ENCODE results near the gene C12orf43.

C12orf43 gene

DNA sequence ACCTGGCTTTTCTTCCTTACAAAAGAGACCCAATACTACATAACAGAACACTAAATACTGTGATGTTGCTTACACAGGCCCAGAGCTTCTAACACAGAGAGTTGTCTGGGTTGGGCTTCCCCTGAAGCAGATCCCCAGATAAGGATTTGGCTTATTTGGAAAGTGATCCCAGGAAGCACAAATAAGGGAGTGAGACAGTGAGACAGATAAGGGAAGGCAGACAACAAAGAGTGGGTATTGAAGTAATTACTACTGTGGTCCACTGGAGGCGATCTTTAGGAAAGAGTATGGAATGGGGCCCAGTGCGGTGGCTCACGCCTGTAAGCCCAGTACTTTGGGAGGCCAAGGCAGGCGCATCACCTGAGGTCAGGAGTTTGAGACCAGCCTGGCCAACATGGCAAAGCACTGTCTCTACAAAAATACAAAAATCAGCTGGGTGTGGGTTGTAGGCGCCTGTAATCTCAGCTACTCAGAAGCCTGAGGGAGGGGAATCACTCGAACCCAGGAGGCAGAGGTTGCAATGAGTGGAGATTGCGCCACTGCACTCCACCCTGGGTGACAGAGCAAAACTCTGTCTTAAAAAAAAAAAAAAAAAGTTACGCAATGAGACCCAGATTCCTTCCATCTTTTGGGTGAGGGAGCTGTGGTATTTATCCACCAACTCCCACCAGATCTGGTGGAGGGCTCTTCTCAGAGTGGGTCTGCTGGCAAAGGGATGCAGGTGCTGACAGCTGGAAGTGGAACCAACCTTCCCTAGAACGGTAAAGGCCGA, 10.2 kb upstream of the C12orf43 start:
- no peak for DNase-seq

DNA sequence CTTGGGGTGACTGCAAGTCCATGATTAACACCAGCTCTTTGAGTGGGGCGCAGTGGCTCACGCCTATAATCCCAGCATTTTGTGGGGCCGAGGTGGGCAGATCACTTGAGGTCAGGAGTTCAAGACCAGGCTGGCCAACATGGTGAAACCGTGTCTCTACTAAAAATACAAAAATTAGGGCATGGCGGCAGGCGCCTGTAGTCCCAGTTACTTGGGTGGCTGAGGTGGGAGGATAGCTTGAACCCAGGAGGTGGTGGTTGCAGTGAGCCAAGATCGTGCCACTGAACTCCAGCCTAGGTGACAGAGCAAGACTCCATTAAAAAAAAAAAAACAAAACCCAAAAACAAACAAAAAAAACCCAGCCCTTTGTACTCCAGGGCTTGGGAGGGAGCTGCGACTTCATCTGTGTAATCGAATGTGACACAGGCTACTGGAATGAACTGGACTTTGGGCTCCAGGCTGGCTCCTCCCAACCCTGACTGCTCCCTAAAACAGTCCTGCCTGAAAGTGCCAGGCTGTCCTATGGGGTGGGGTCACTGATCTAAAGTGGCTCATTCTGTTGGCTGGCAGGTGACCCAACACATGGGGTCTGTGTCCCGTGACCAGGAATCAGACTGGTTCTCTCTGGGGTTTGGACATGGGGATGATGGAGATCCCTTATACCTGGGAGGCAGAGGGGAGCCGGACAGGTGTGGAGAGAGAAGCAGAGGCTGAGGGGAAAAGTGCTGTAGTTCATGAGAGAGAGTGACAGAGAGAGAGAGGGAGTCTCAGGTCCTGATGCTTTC, 9.3 kb upstream of the C12orf43 start:
- DNase-seq = no peak

DNA sequence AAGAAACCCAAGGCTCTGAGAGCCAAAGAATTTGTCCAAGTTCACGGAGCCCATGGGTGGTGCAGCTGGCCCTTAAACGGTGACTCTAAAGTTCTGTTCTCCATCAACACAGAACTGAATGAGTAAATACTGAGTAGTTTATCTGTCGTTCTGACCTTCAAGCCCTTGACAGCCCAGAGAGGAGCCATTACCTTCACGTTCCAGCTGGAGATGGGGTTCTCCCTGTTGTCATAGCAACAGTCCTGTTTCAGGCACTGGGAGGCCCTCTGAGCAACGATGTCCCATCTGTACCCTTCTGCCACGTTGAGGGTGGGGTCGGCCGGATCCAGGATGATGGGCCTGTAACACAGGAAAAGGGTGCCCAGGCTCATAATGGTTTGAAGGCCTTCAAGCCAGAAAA, 7.5 kb upstream of the C12orf43 start:
- DNase-seq = no peak

DNA sequence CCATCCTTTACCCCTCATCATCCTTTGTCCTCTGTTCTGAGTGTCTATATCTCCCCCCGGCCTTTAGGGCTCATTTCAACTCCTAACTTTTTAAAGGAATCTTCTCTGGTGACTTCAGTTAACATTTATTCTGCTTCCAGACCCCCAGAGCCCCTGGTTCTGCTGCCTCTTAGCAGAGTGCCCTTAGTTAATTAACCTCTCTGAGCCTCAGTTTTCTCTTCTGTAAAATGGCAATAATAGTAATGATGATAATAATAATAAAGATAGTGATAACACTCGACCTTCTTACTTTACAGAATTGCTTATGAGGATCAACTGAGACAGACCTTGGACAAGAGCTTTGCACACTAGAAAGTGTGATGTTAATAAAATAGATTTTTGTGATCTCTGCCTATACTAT, 6.4 kb upstream of the C12orf43 start:
- DNase-seq = no peak

DNA sequence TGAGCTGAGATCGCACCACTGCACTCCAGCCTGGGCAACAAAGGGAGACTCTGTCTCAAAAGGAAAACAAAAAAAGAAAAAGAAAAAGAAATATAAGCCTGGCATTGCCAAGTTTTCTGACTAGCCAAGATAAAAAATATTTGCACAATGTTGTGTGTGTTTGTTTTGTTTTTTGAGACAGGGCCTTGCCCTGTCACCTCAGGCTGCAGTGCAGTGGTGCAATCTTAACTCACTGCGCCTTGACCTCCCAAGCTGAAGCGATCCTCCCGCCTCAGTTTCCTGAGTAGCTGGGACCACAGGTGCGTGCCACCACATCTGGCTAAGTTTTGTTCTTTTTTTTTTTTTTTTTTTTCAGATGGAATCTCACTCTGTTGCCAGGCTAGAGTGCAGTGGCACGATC, 5.5 kb upstream of the C12orf43 start:
- DNase-seq = no peak

GRCh38 chr12:121018860-121019617, 2.8 kb upstream of the C12orf43 start:
- DNase-seq = no peak

DNA sequence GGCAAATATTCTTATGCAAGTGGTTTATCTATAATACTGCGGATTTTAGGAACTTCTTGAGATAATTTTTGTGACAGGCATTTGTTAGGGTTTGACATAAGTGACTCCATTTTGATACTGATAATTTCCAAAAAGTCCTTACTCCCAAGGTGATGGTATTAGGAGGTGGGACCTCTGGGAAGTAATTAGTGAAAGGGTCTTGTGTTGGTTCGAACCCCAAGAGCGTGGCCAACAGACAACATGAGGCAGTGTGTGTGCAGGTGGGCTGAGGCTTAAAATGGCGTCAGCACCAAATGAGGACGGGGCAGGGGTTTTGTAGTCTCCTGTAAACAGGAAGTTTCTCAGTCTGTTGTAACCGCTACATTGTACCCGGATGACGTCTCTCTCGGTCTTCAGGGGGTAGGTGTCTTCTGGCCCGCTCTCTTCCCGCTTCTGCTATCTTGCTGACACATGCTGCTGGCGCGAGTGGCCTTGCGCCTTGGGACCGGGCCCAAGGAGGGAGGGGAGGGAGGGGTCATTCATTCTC, 1.7 kb upstream of the C12orf43 start:
- DNase-seq = no peak

DNA sequence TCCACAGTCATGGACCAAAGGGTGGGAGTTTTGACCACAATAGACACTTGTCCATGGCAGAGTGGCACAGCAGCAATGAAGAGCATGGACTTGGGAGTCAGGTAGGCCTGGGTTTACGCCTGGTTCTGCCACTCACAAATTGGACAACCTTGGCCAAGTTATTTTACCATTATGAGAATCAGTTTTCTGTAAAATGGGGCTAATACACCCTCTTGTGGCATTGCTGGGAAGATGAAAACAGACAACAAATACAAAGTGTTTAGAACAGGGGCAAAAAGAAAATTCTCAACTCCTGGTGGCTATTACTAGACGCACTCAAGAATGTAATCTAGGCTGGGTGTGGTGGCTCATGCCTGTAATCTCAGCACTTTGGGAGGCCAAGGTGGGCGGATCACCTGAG, 2.6 kb downstream of the C12orf43 start:
- DNase-seq = no peak

DNA sequence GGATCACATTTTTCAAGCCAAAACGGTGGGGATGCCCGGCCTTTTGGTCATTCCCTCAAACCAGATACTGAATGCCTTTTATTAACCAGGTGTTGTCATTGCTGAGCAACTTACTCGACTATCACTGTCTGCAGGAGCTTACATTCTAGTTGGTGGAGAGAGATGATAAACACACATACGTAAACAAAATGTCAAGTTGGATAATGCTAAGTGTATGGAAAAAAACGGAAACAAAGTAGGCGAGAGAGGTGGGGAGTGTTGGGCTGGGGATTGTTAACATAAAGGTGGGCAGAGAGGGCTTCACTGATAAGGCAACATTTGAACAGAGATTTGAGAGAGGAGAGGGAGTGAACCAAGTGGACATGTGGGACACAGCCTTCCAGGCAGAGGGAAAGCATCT, 4.5 kb downstream of the C12orf43 start:
- no peak for DNase-seq

GRCh38 chr12:121010860-121011259, 5.4 kb downstream of the C12orf43 start:
- DNase-seq = no peak

DNA sequence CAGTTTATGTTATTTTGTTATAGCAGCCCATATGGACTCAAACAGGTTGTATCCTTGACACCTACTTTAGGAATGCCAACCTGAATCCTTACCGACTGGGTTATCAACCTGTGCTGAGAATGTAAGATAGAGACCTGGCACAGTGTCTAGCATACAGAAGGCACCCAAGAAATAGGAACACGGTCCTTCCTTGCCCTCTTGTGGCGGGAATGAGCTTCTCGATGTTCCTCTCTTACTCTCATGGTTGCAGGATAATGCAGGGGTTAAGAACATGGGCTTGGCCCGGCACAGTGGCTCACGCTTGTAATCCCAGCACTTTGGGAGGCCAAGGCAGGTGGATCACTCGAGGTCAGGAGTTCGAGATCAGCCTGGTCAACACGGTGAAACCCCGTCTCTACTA, 6.5 kb downstream of the C12orf43 start:
- no peak for DNase-seq

DNA sequence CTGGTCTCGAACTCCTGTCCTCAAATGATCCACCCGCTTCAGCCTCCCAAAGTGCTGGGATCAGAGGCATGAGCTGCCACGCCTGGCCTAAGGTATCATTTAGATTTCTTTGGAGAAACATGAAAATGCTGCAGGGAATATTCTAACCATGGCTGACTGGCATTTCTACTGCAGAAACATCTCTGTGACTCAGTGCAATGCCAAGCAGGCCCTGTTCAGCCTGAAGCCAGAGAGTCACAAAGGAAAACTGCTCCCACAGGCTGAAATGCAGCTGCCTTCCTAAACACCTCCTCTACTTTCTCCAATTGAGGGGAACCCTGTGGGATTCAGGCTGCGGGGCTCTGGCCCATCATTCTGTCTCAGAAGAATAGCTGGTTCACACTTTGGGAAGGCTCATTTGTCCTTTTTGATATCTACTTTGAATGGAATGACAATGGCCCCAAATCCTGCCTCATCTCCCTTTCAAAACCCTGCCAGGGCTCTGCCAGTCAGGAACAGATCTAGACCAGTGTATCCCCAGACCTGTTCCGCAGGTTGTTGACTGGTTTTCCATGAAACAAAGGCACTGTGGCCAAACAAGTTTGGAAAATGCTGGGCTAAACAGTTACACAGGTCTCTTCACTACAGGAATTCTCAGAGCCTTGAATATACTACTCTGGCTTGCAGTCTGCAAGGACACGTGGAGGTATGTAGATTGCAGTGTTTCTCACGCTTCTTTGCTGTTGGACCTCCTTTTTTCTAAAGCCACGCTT, 7.8 kb downstream of the C12orf43 start:
- DNase-seq = no peak

DNA sequence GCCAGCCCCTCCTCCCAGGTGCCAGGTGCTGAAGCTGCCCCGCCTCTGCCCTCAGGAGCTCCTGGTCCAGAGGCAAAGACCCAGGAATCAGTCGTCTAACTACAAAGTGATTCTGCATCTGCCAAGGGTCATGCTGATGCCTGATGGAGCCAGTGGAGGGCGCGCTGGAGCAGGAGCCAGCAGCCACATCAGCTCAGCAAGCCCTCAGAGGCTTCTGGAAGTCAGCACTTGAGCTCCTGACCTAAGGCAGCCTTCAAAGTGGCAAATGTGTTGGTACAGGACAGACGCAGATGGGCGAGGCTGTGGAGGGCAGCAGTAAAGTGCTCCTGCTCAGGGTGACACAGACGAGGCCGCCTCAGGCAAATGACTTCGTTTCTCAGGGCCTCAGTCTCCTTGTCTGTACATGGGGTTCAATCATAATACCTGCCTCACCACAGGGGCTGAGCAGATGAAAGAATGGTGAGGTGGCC, 10.9 kb downstream of the C12orf43 start:
- DNase-seq = peak; percentile 37

DNA sequence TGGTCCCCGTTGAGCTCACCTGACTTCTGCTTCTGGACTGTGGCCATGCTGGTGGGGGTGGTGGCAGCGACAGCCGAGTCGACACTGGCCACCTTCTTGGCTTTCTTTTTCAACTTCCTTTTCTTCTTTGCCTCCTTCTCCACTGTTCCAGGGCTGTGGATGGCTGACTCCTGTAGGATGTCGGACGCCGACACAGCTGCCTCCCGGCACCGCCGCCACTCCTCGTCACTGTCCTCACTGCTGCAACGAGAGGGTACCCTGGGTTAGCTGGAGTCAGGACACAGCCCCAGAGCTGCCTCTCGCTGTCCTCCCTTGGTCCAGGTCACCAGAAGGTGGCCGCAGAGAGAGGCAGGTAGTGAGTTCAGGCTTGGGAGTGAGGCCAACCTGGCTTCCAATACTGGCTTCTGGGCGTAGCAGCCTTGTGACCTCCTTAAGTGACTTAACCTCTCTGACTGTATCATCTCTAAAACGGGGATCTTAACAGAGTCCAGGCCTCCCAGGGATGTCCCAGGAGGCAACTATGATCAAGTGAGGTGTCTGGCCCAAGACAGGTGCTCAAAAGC, 12.0 kb downstream of the C12orf43 start:
- DNase-seq = no peak

DNA sequence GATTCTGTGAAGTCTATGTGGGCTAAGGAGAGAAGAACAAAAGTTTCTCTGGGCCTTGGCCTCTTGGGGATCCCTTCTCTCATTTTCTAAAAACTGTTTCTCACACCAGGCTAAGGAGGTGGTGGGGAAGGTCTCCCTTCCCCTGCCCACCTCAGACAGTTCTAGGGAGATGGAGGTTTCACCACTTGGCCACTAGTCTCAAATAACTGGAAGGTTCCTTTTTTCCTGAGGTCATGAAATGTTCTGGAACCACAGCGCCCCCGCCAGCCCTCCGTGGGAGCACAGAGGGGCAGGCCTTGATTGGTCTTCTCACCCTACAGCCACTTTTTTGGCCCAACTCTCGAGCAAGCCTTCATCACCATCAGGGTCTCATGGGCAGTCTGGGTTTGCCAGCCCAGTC, 12.6 kb downstream of the C12orf43 start:
- no peak for DNase-seq

- DNase-seq = no peak
Measured at GRCh38 chr12:121001841-121002483, 14.3 kb downstream of the C12orf43 start.

DNA sequence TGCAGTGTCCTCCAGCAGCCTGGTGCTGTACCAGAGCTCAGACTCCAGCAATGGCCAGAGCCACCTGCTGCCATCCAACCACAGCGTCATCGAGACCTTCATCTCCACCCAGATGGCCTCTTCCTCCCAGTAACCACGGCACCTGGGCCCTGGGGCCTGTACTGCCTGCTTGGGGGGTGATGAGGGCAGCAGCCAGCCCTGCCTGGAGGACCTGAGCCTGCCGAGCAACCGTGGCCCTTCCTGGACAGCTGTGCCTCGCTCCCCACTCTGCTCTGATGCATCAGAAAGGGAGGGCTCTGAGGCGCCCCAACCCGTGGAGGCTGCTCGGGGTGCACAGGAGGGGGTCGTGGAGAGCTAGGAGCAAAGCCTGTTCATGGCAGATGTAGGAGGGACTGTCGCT, 15.2 kb downstream of the C12orf43 start:
- DNase-seq = no peak

GRCh38 chr12:121000530-121000929, 15.8 kb downstream of the C12orf43 start:
- no peak for DNase-seq

GRCh38 chr12:120999191-121000120, 16.8 kb downstream of the C12orf43 start:
- no peak for DNase-seq

DNA sequence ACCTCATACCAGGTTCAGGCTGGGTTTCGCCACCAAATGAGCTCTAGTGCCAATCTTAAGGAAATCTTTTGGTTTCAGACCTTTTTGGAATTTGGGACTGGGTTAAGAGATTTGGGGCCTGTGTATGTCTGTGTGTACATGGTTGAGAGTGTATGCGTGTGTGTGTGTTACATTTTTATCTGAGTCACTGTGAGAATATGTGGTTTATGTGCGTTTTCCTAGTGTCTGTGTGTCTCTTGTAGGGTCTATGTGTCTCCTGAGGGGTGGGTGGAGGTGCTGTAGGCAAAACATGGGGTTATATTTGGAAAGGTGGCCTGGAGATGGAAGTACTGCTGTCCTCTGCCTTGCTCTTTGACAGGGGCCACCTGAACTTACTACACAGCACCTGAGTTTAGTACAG, 17.9 kb downstream of the C12orf43 start:
- no peak for DNase-seq

- DNase-seq = no peak
Measured at GRCh38 chr12:120997448-120997847, 18.8 kb downstream of the C12orf43 start.
